PFSK-1 (cell line): ENCODE measurements around the gene ZBP1.

Source experiments
- FOXP2 ChIP-seq: optimal IDR thresholded peaks from 2 replicates; pipeline ENCODE3; 2011; ENCODE audit warnings: borderline replicate concordance, control low read depth, inconsistent platforms; ENCODE audit not compliant: insufficient read depth; ENCODE audit errors: extremely low read length, extremely low read depth
- POLR2AphosphoS5 ChIP-seq: IDR thresholded peaks from 2 replicates; pipeline ENCODE4 v1.6.1; 2012; ENCODE audit warnings: low read depth, mild to moderate bottlenecking, control low read depth, low read length, moderate library complexity
- REST ChIP-seq, 2 experiments: IDR thresholded peaks; 2 replicates each; pipeline versions ENCODE4 v1.6.1 to v1.8.0; 2011 to 2012; ENCODE audit warnings: low read depth in 2 of 2, low read length in 2 of 2, control low read depth in 1 of 2, inconsistent platforms in 1 of 2, mild to moderate bottlenecking in 1 of 2, moderate library complexity in 1 of 2; ENCODE audit not compliant: insufficient read depth in 1 of 2
- SIN3A ChIP-seq: IDR thresholded peaks from 2 replicates; pipeline ENCODE4 v1.6.1; 2012; ENCODE audit warnings: mild to moderate bottlenecking, low read length, moderate library complexity, borderline replicate concordance; ENCODE audit not compliant: insufficient read depth
- TAF1 ChIP-seq: IDR thresholded peaks from 2 replicates; pipeline ENCODE4 v1.6.1; 2012; ENCODE audit warnings: low read length, control low read depth, borderline replicate concordance; ENCODE audit not compliant: insufficient read depth

Gene ZBP1

GRCh38 chr20:57564951-57565642, 55.1 kb downstream of the ZBP1 start:
- TF ChIP-seq POLR2AphosphoS5, result no peak
- no peak for TF ChIP-seq TAF1
- TF ChIP-seq FOXP2, result no peak
- TF ChIP-seq SIN3A, result no peak
- TF ChIP-seq REST (IDR thresholded peaks at IDR 0.05; ENCODE audit: insufficient read depth in 1 of 2, low read depth in 2 of 2, low read length in 2 of 2), result no peak

GRCh38 chr20:57564180-57564802, 55.9 kb downstream of the ZBP1 start:
- TF ChIP-seq POLR2AphosphoS5, result no peak
- TF ChIP-seq TAF1, result no peak
- no peak for TF ChIP-seq FOXP2
- no peak for TF ChIP-seq SIN3A
- TF ChIP-seq REST (IDR thresholded peaks at IDR 0.05; ENCODE audit: insufficient read depth in 1 of 2, low read depth in 2 of 2, low read length in 2 of 2), result no peak

GRCh38 chr20:57563522-57563921, 56.7 kb downstream of the ZBP1 start:
- TF ChIP-seq TAF1, result no peak
- TF ChIP-seq POLR2AphosphoS5, result no peak
- no peak for TF ChIP-seq SIN3A
- TF ChIP-seq REST (IDR thresholded peaks at IDR 0.05; ENCODE audit: insufficient read depth in 1 of 2, low read depth in 2 of 2, low read length in 2 of 2), result no peak

GRCh38 chr20:57562541-57563465, 57.4 kb downstream of the ZBP1 start:
- no peak for TF ChIP-seq TAF1
- TF ChIP-seq REST (IDR thresholded peaks at IDR 0.05; ENCODE audit: insufficient read depth in 1 of 2, low read depth in 2 of 2, low read length in 2 of 2), result no peak
- TF ChIP-seq FOXP2, result no peak
- TF ChIP-seq SIN3A, result no peak
- TF ChIP-seq POLR2AphosphoS5, result no peak
